ENCODE data around the gene TMEM220. TPM values are rescaled to one million over a fixed set of nuclear protein-coding genes. Genes with fewer than 3 reads are reported as not detected.

TMEM220 gene
- total RNA-seq, 1 donor from 2014 or later: 2.3 TPM

DNA sequence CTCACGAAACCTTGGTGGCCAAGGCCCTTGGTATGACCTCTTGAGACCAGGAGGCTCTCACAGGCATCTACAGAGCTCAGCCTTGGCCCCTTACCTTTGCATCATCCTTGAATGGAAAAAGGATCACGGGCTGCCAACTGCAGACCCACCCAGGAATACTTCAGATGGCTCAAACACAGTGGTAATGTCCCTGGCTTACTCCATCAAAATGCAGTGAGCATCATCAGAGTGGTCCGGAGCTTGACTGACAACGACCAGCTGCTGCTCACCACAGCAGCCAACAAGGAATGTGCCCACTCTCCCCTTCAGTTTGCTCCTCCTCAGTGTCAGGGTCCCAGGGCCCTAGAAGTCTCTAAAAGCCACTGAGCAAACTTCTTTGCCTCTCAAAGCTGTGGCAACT is 55.1 kb downstream of the TMEM220 start:
- no peaks in the 10 kb centered on the region for H3K9me3 Mint-ChIP-seq (ENCODE audit: unreplicated experiment)
- TF ChIP-seq, protein P1, sequence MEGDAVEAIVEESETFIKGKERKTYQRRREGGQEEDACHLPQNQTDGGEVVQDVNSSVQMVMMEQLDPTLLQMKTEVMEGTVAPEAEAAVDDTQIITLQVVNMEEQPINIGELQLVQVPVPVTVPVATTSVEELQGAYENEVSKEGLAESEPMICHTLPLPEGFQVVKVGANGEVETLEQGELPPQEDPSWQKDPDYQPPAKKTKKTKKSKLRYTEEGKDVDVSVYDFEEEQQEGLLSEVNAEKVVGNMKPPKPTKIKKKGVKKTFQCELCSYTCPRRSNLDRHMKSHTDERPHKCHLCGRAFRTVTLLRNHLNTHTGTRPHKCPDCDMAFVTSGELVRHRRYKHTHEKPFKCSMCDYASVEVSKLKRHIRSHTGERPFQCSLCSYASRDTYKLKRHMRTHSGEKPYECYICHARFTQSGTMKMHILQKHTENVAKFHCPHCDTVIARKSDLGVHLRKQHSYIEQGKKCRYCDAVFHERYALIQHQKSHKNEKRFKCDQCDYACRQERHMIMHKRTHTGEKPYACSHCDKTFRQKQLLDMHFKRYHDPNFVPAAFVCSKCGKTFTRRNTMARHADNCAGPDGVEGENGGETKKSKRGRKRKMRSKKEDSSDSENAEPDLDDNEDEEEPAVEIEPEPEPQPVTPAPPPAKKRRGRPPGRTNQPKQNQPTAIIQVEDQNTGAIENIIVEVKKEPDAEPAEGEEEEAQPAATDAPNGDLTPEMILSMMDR (IDR thresholded peaks at IDR 0.05; ENCODE audit: unreplicated experiment): no peak
- no peaks in the 10 kb centered on the region for H3K27me3 Mint-ChIP-seq (ENCODE audit: unreplicated experiment)
- no peak overlapping the region for H3K27ac Mint-ChIP-seq (ENCODE audit: unreplicated experiment)
- no peak for DNase-seq (ENCODE audit: low spot score)
- H3K36me3 Mint-ChIP-seq (ENCODE audit: low read depth, unreplicated experiment): peaks cover 4% of the 10 kb centered on the region
- no peak overlapping the region for H3K4me3 Mint-ChIP-seq (ENCODE audit: unreplicated experiment)
- H3K4me1 Mint-ChIP-seq (ENCODE audit: unreplicated experiment): no peaks in the 10 kb centered on the region

DNA sequence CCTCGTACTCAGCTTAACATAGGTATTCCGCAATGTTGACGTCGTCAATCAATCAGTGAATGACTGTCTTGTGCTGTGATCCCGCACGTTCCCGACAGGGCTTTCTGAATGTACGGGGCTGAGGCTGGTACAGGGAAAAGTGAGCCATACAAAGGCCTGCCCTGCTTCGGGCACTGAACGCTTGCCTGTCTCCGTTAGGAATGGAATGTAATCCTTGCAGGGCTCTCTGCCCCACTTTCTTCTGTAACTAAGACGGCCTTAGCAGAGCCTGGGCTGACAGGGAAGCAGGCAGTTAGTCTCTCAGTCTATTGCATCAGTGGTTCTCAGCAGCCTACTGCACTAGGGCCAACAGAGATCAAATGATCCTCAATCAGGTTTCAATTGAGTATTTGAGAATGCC is 56.5 kb downstream of the TMEM220 start:
- DNase-seq (ENCODE audit: low spot score): no peak
- Mint-ChIP-seq H3K27me3 (ENCODE audit: unreplicated experiment) (no peaks in the 10 kb centered on the region), H3K4me3 (ENCODE audit: unreplicated experiment) (no peak overlapping the region), H3K36me3 (ENCODE audit: low read depth, unreplicated experiment) (no peaks in the 10 kb centered on the region), H3K9me3 (ENCODE audit: unreplicated experiment) (no peaks in the 10 kb centered on the region), H3K4me1 (ENCODE audit: unreplicated experiment) (no peaks in the 10 kb centered on the region), H3K27ac (ENCODE audit: unreplicated experiment) (no peak overlapping the region)
- TF ChIP-seq, protein P1 (IDR thresholded peaks at IDR 0.05; ENCODE audit: unreplicated experiment): no peak

DNA sequence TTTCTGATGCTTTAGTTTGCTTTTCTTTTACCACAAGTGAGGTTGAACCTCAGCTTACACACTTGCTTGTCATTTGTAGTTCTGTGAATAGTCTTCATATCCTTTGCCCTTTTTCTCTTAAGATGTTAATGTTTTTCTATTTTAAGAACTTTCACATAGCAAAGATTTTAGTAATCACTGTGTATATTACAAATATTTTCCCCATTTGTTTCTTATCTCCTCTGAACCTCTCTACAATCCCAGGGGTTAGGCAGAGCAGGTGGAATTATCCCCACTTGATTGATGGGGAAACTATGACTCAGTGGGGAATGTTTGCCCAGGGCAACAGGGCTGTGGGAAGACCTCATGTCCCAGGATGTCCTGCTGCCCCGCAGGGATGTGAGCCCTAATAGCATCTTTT is 61.0 kb downstream of the TMEM220 start:
- no peak for DNase-seq (ENCODE audit: low spot score)
- no peaks in the 10 kb centered on the region for H3K27me3 Mint-ChIP-seq (ENCODE audit: unreplicated experiment)
- TF ChIP-seq, protein P1 (IDR thresholded peaks at IDR 0.05; ENCODE audit: unreplicated experiment): no peak
- no peak overlapping the region for H3K4me3 Mint-ChIP-seq (ENCODE audit: unreplicated experiment)
- H3K4me1 Mint-ChIP-seq (ENCODE audit: unreplicated experiment): no peaks in the 10 kb centered on the region
- H3K36me3 Mint-ChIP-seq (ENCODE audit: low read depth, unreplicated experiment): no peaks in the 10 kb centered on the region
- H3K9me3 Mint-ChIP-seq (ENCODE audit: unreplicated experiment): no peaks in the 10 kb centered on the region
- H3K27ac Mint-ChIP-seq (ENCODE audit: unreplicated experiment): no peak overlapping the region

DNA sequence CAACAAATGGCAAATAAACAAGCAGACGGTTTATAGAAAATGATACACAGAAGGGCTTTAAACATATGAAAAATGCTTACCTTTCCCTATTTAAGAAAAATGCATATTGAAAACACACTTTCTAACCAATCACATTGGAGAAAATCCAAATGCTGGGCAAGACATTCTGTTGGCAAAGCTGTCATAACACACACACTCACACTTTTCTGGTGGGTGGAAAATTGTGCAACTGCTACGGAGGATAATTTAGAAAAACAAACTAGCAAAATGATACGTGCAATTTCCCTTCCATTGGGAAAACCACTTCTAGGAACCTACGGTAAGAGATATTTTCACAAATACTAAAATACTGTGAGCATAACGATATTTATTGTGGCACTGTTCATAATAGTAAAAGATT is 62.9 kb downstream of the TMEM220 start:
- Mint-ChIP-seq H3K9me3 (ENCODE audit: unreplicated experiment) (no peaks in the 10 kb centered on the region), H3K36me3 (ENCODE audit: low read depth, unreplicated experiment) (no peaks in the 10 kb centered on the region), H3K27me3 (ENCODE audit: unreplicated experiment) (no peaks in the 10 kb centered on the region), H3K27ac (ENCODE audit: unreplicated experiment) (no peak overlapping the region), H3K4me1 (ENCODE audit: unreplicated experiment) (no peaks in the 10 kb centered on the region), H3K4me3 (ENCODE audit: unreplicated experiment) (no peak overlapping the region)
- DNase-seq (ENCODE audit: low spot score): no peak
- TF ChIP-seq, protein P1 (IDR thresholded peaks at IDR 0.05; ENCODE audit: unreplicated experiment): no peak

DNA sequence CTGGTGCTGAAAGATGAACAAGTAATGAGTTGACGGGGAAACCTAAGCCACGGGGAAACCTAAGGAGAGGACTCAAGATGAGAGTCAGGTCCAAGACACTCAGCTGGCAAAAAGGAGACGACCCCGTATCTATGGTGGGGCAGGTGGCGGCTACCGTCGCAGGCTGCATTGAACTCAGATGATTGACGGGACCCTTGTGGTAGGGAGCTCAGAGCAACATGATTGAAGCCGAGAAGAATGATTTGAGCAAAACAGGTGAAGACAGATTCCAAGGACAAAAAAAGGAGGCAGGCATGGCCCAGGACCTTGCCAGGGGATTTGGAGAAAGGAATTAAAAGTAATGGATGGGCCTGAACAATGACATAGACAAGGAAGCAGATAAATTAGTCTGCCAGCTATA is 65.3 kb downstream of the TMEM220 start:
- no peaks in the 10 kb centered on the region for H3K4me1 Mint-ChIP-seq (ENCODE audit: unreplicated experiment)

More for the DNA sequence above, 65.3 kb downstream of the TMEM220 start:
- DNase-seq (ENCODE audit: low spot score): no peak
- H3K36me3 Mint-ChIP-seq (ENCODE audit: low read depth, unreplicated experiment): no peaks in the 10 kb centered on the region
- H3K27ac Mint-ChIP-seq (ENCODE audit: unreplicated experiment): no peak overlapping the region
- no peaks in the 10 kb centered on the region for H3K27me3 Mint-ChIP-seq (ENCODE audit: unreplicated experiment)
- H3K9me3 Mint-ChIP-seq (ENCODE audit: unreplicated experiment): no peaks in the 10 kb centered on the region
- TF ChIP-seq, protein P1 (IDR thresholded peaks at IDR 0.05; ENCODE audit: unreplicated experiment): no peak
- no peak overlapping the region for H3K4me3 Mint-ChIP-seq (ENCODE audit: unreplicated experiment)

Other genes with a start within 250 kb of the TMEM220 start
- gene MYH1, start 211.5 kb downstream of the TMEM220 start, total RNA-seq (ENCODE audit: unreplicated experiment): not detected
- gene MYH2, start 180.4 kb downstream of the TMEM220 start, total RNA-seq (ENCODE audit: unreplicated experiment): 0.69 TPM
- gene MYH3, start 72.7 kb downstream of the TMEM220 start, total RNA-seq (ENCODE audit: unreplicated experiment): 2.1 TPM
- gene SCO1, start 32.5 kb downstream of the TMEM220 start, total RNA-seq (ENCODE audit: unreplicated experiment): 24.0 TPM
- 5.2 TPM for gene ADPRM, start 32.4 kb downstream of the TMEM220 start, total RNA-seq (ENCODE audit: unreplicated experiment)
- gene TMEM238L, start 74.1 kb upstream of the TMEM220 start, total RNA-seq (ENCODE audit: unreplicated experiment): not detected
- not detected for gene PIRT, start 108.1 kb upstream of the TMEM220 start, total RNA-seq (ENCODE audit: unreplicated experiment)

Measured in endothelial cell (in vitro differentiated cells).